A549 (cell line): ENCODE measurements around the gene PPP1R1C. TPM values are rescaled to one million over a fixed set of nuclear protein-coding genes. Genes with fewer than 3 reads are reported as not detected.
A peak's percentile ranks its signal among the peaks of the same experiment; 100 is the strongest.
"Not testable (repeated sequence)": the region's sequence is repeated elsewhere in the genome, so short reads cannot be mapped to it uniquely, and the experiment has no call there.

Experiments
- ATAC-seq, 2 experiments: fragments of 200-7000 bp in 1 of 2; fragments of >200 bp in 1 of 2; cut with Nextera tagmentation in 1 of 2; cut with Tn5 transposase in 1 of 2; 3 replicates each; pipeline versions ENCODE4 v1.8.0 to v1.9.1; 2018 to 2020; ENCODE audit warnings: mild to moderate bottlenecking in 1 of 2, moderate library complexity in 1 of 2
- CTCF ChIA-PET: fragments of 300-600 bp; sonication (Branson Sonifier 250); formaldehyde crosslinking; extraction: SDS; loops from one replicate; lab custom pipeline; 2021; ENCODE audit warnings: antibody characterized with exemption, inconsistent platforms; lab: Yijun Ruan, JAX
- POLR2A ChIA-PET: fragments of 350-600 bp; formaldehyde crosslinking; extraction: SDS; loops from one replicate; lab custom pipeline; 2021; ENCODE audit warnings: antibody characterized with exemption, inconsistent platforms; lab: Yijun Ruan, JAX
- DNase-seq, 2 experiments: peaks; one replicate each; pipeline versions ENCODE4 v3.0.0 to v3.0.0-alpha.2; 2011 to 2016; ENCODE audit warnings: low read depth in 1 of 2, low spot score in 1 of 2
- FAIRE-seq: peaks from 2 replicates; lab custom pipeline; 2011; peaks lifted over from hg19 to GRCh38; lab: Jason Lieb, UNC
- H3K27ac ChIP-seq, 2 experiments: fragments of >200 bp; sonication (Bioruptor Twin); formaldehyde crosslinking; 3 replicates each; pipeline ENCODE4 v1.5.1; 2016 to 2017
- H3K4me1 ChIP-seq: fragments of >200 bp; sonication (Bioruptor Twin); formaldehyde crosslinking; 3 replicates; pipeline ENCODE4 v1.6.1; 2016
- H3K4me2 ChIP-seq: fragments of >200 bp; sonication (Bioruptor Twin); formaldehyde crosslinking; 3 replicates; pipeline ENCODE4 v1.6.1; 2016
- H3K4me3 ChIP-seq: fragments of >200 bp; sonication (Bioruptor Twin); formaldehyde crosslinking; 3 replicates; pipeline ENCODE4 v1.5.1; 2016
- H3K9me3 ChIP-seq: fragments of >200 bp; sonication (Bioruptor Twin); formaldehyde crosslinking; 3 replicates; pipeline ENCODE4 v1.6.1; 2016
- BCL3 ChIP-seq: fragments of >200 bp; sonication (Bioruptor Twin); formaldehyde crosslinking; IDR thresholded peaks from 3 replicates; pipeline ENCODE4 v1.6.1; 2016
- CBX8 ChIP-seq: fragments of 200-600 bp; sonication (generic); IDR thresholded peaks from 2 replicates; pipeline ENCODE4 v1.6.1; 2016
- EHMT2 ChIP-seq: fragments of 200-600 bp; sonication (generic); IDR thresholded peaks from 2 replicates; pipeline ENCODE4 v1.6.1; 2016; ENCODE audit warnings: antibody characterized with exemption, low read depth, mild to moderate bottlenecking, moderate library complexity
- ELK1 ChIP-seq: fragments of 150-350 bp; IDR thresholded peaks from 2 replicates; pipeline ENCODE4 v1.6.1; 2014; ENCODE audit warnings: low read depth, mild to moderate bottlenecking, low read length
- EP300 ChIP-seq, 2 experiments: fragments of >200 bp; sonication (Bioruptor Twin); formaldehyde crosslinking; IDR thresholded peaks; 2 replicates in 1 of 2; 3 replicates in 1 of 2; pipeline ENCODE4 v1.6.1; 2016 to 2017
- FOSL2 ChIP-seq, 2 experiments: fragments of 450-650 bp in 1 of 2; fragments of >200 bp in 1 of 2; sonication (Bioruptor Twin) in 1 of 2; formaldehyde crosslinking; IDR thresholded peaks; 2 replicates each; pipeline versions ENCODE4 v1.5.0 to v1.6.1; 2016 to 2020; ENCODE audit warnings: mild to moderate bottlenecking in 1 of 2, moderate library complexity in 1 of 2
- HES2 ChIP-seq: fragments of >200 bp; sonication (Bioruptor Twin); formaldehyde crosslinking; IDR thresholded peaks from 2 replicates; pipeline ENCODE4 v1.6.1; 2016
- HEYL ChIP-seq: fragments of 250-450 bp; sonication (Bioruptor Pico); IDR thresholded peaks from 2 replicates; pipeline ENCODE4 v1.8.0; 2021; ENCODE audit warnings: mild to moderate bottlenecking, moderate library complexity
- HMGXB4 ChIP-seq: fragments of 250-450 bp; sonication (Bioruptor Pico); IDR thresholded peaks from 2 replicates; pipeline ENCODE4 v1.5.0; 2021; ENCODE audit warnings: mild to moderate bottlenecking, moderate library complexity, borderline replicate concordance
- HOXA7 ChIP-seq: fragments of 250-450 bp; sonication (Bioruptor Pico); IDR thresholded peaks from 2 replicates; pipeline ENCODE4 v1.5.0; 2020; ENCODE audit warnings: mild to moderate bottlenecking, moderate library complexity
- JUN ChIP-seq, 2 experiments: fragments of >200 bp; sonication (Bioruptor Twin); formaldehyde crosslinking; IDR thresholded peaks; 2 replicates in 1 of 2; 3 replicates in 1 of 2; pipeline ENCODE4 v1.6.1; 2016 to 2017
- JUNB ChIP-seq: fragments of >200 bp; sonication (Bioruptor Twin); formaldehyde crosslinking; IDR thresholded peaks from 2 replicates; pipeline ENCODE4 v1.6.1; 2016
- KDM1A ChIP-seq: fragments of 200-600 bp; sonication (generic); IDR thresholded peaks from 2 replicates; pipeline ENCODE4 v1.6.1; 2016; ENCODE audit warnings: low read depth, mild to moderate bottlenecking
- KDM5A ChIP-seq: fragments of 200-600 bp; sonication (generic); IDR thresholded peaks from 2 replicates; pipeline ENCODE4 v1.6.1; 2016; ENCODE audit warnings: antibody characterized with exemption, mild to moderate bottlenecking
- PBX3 ChIP-seq: IDR thresholded peaks from 2 replicates; pipeline ENCODE4 v1.6.1; 2012
- PHF8 ChIP-seq: fragments of 200-600 bp; sonication (generic); IDR thresholded peaks from 2 replicates; pipeline ENCODE4 v1.6.1; 2016; ENCODE audit warnings: low read depth, mild to moderate bottlenecking, antibody characterized with exemption, moderate library complexity, borderline replicate concordance
- RCOR1 ChIP-seq: fragments of 150-350 bp; IDR thresholded peaks from 2 replicates; pipeline ENCODE4 v1.6.1; 2014; ENCODE audit warnings: antibody characterized with exemption, low read length, low read depth
- RFX5 ChIP-seq: fragments of 450-650 bp; IDR thresholded peaks from 2 replicates; pipeline ENCODE4 v1.7.1; 2014; ENCODE audit warnings: antibody characterized with exemption, mild to moderate bottlenecking, moderate library complexity
- RNF2 ChIP-seq: fragments of 200-600 bp; sonication (generic); IDR thresholded peaks from 2 replicates; pipeline ENCODE4 v1.6.1; 2016; ENCODE audit warnings: low read depth, mild to moderate bottlenecking, antibody characterized with exemption, moderate library complexity, borderline replicate concordance
- SMC3 ChIP-seq: fragments of >200 bp; sonication (Bioruptor Twin); formaldehyde crosslinking; IDR thresholded peaks from 3 replicates; pipeline ENCODE4 v1.6.1; 2018; ENCODE audit warnings: inconsistent platforms
- SREBF2 ChIP-seq: fragments of 450-650 bp; IDR thresholded peaks from 2 replicates; pipeline ENCODE4 v1.6.1; 2014; ENCODE audit warnings: mild to moderate bottlenecking, moderate library complexity
- TFCP2L1 ChIP-seq: fragments of 250-450 bp; sonication (Bioruptor Pico); IDR thresholded peaks from 2 replicates; pipeline ENCODE4 v1.5.0; 2021; ENCODE audit warnings: mild to moderate bottlenecking
- TP53 ChIP-seq: fragments of 250-450 bp; sonication (Bioruptor Pico); IDR thresholded peaks from 2 replicates; pipeline ENCODE4 v1.5.0; 2021; ENCODE audit warnings: mild to moderate bottlenecking, moderate library complexity
- USF2 ChIP-seq: fragments of 450-650 bp; IDR thresholded peaks from 2 replicates; pipeline ENCODE4 v1.6.1; 2014; ENCODE audit warnings: antibody characterized with exemption
- ZFP36 ChIP-seq: fragments of 450-650 bp; IDR thresholded peaks from 2 replicates; pipeline ENCODE4 v1.6.1; 2014; ENCODE audit warnings: borderline replicate concordance; ENCODE audit not compliant: partially characterized antibody
- ZSCAN20 ChIP-seq: fragments of 250-450 bp; sonication (Bioruptor Pico); IDR thresholded peaks from 2 replicates; pipeline ENCODE4 v1.8.0; 2022; ENCODE audit warnings: mild to moderate bottlenecking, moderate library complexity
- WGBS: methylation state at CpG from one replicate; pipeline ENCODE4 v1.1.6; 2017; ENCODE audit errors: missing lambda C conversion rate; 5-methylcytosine and 5-hydroxymethylcytosine counted together
- polyA plus RNA-seq, 4 experiments: library from polyadenylated mRNA; depleted of rRNA in 3 of 4; stranded (reverse); fragments of >200 nt; fragmentation: RNase III in 1 of 4; extraction: RNeasy Plus Mini Kit Qiagen cat#74134 plus additional on column Dnase treatment in 1 of 4; gene quantifications; 2 replicates in 3 of 4; 3 replicates in 1 of 4; pipeline ENCODE4 v1.2.3, GENCODE V29; 2011 to 2017

Gene PPP1R1C
- polyA plus RNA-seq, 2 of the 4 experiments (the other 2 are of a cell fraction): 0.81 to 2.7 TPM

- FAIRE-seq: no peak
- Histone ChIP-seq H3K4me3 (no peak overlapping the region), H3K4me2 (peak overlapping the region; percentile 48), H3K4me1 (peaks cover 35% of the 10 kb centered on the region), H3K27ac (peak overlapping the region; percentile 12 to 57; a peak in 3 of 6 replicates), H3K9me3 (no peaks in the 10 kb centered on the region)
- TF ChIP-seq FOSL2 (IDR thresholded peaks at IDR 0.05) (no peak), FOSL2 (CRISPR knock-in tag; IDR thresholded peaks at IDR 0.05) (peak; percentile 69), HES2 (no peak)
- peak in 1 of 2 experiments; percentile 34 for DNase-seq
- WGBS: 7% methylated on average over 4 of the region's 4 CpGs
- ATAC-seq: peak in 1 of 2 experiments; percentile 68; a peak in 3 of 6 replicates
- ChIA-PET POLR2A (no interaction called here), CTCF (interaction anchor here (1.4 kb wide), 1 partner anchor 53 kb away, joined by 3 read pairs; no protein-coding TSS in a partner anchor)
Measured at GRCh38 chr2:181957668-181958067, 28.0 kb upstream of the PPP1R1C start.

- ChIA-PET CTCF (interaction anchor here (1.4 kb wide), 1 partner anchor 54 kb away, joined by 3 read pairs; no protein-coding TSS in a partner anchor), POLR2A (no interaction called here)
- DNase-seq (no peak), ATAC-seq (no peak), FAIRE-seq (no peak)
- WGBS: 81% methylated on average over 1 of the region's 1 CpG
- Histone ChIP-seq H3K4me3 (no peak overlapping the region), H3K4me2 (no peak overlapping the region), H3K4me1 (peaks cover 34% of the 10 kb centered on the region), H3K9me3 (no peaks in the 10 kb centered on the region), H3K27ac (no peak overlapping the region)
- TF ChIP-seq ELK1 (no peak), HMGXB4 (CRISPR knock-in tag) (no peak), RFX5 (no peak), BCL3 (no peak), TP53 (no peak), USF2 (no peak), HES2 (no peak)
Measured at GRCh38 chr2:181958726-181959125, 26.9 kb upstream of the PPP1R1C start.

- Histone ChIP-seq H3K4me2 (no peak overlapping the region), H3K9me3 (no peaks in the 10 kb centered on the region)
- POLR2A ChIA-PET: no interaction called here
Measured at GRCh38 chr2:181959508-181959907, 26.1 kb upstream of the PPP1R1C start.

GRCh38 chr2:181961167-181961566, 24.5 kb upstream of the PPP1R1C start:
- ATAC-seq, H3K9me3 ChIP-seq, H3K27ac ChIP-seq, FAIRE-seq, CTCF ChIA-PET, H3K4me3 ChIP-seq, H3K4me2 ChIP-seq, DNase-seq, POLR2A ChIA-PET: not testable (repeated sequence)
- 80% methylated on average over 8 of the region's 8 CpGs for WGBS
- H3K4me1 ChIP-seq: peaks cover 18% of the 10 kb centered on the region

More at GRCh38 chr2:181959508-181959907, 26.1 kb upstream of the PPP1R1C start:
- FAIRE-seq: no peak
- TF ChIP-seq HMGXB4 (CRISPR knock-in tag) (no peak), RNF2 (no peak), SMC3 (no peak), TFCP2L1 (CRISPR knock-in tag) (no peak), HEYL (CRISPR knock-in tag) (no peak), KDM5A (no peak), PHF8 (no peak), JUNB (no peak), HOXA7 (CRISPR knock-in tag) (no peak), PBX3 (no peak), TP53 (no peak), ZFP36 (no peak), KDM1A (no peak), CBX8 (no peak), RCOR1 (no peak), EHMT2 (no peak), EP300 (IDR thresholded peaks at IDR 0.05) (no peak), JUN (IDR thresholded peaks at IDR 0.05) (no peak), ZSCAN20 (CRISPR knock-in tag) (no peak), SREBF2 (no peak)
- CTCF ChIA-PET: no interaction called here
- no peak for DNase-seq
- Histone ChIP-seq H3K4me1 (peaks cover 30% of the 10 kb centered on the region), H3K4me3 (no peak overlapping the region), H3K27ac (no peak overlapping the region)
- ATAC-seq: no peak
